ENCODE measurements around the gene ZSCAN23. TPM values are rescaled to one million over a fixed set of nuclear protein-coding genes. Genes with fewer than 3 reads are reported as not detected.
"Not testable (repeated sequence)": the region's sequence is repeated elsewhere in the genome, so short reads cannot be mapped to it uniquely, and the experiment has no call there.

ZSCAN23 gene
- total RNA-seq, 1 donor from 2014 or later: 0.50 TPM

DNA sequence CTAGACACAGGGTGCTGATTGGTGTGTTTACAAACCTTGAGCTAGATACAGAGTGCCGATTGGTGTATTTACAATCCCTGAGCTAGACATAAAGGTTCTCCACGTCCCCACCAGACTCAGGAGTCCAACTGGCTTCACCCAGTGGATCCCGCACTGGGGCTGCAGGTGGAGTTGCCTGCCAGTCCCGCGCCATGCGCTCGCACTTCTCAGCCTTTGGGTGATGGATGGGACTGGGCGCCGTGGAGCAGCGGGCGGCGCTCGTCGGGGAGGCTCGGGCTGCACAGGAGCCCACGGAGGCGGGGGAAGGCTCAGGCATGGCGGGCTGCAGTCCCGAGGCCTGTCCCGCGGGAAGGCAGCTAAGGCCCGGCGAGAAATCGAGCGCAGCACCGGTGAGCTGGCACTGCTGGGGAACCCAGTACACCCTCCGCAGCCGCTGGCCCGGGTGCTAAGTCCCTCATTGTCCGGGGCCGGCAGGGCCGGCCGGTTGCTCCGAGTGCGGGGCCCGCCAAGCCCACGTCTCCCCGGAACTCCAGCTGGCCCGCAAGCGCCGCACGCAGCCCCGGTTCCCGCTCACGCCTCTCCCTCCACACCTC lies 26.0 kb upstream of the ZSCAN23 start:
- H3K4me3 Mint-ChIP-seq (ENCODE audit: low read depth); H3K9me3 Mint-ChIP-seq; H3K27ac Mint-ChIP-seq; DNase-seq (ENCODE audit: low spot score); H3K4me1 Mint-ChIP-seq (ENCODE audit: low read depth); H3K36me3 Mint-ChIP-seq (ENCODE audit: low read depth); intact Hi-C loops (cut with micrococcal nuclease): not testable (repeated sequence)
- H3K27me3 Mint-ChIP-seq (ENCODE audit: low read depth): peaks cover 46% of the 10 kb centered on the region

DNA sequence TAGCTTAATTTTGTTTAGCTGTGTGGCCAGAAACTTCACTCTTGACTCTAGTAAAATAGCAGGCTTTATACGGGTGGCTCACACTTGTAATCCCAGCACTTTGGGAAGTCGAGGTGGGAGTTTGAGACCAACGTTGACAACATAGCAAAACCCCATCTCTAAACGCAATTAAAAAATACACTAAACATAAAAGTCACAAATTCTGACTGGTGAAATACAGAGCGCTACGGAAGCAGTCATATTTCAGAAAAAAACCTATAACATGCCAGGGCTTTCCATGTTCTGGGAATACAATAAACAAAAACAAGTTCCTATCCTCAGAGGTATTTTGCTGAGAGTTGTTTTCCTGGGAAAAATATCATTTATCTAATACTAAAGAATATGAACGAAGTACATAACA lies 24.8 kb upstream of the ZSCAN23 start:
- no peak for DNase-seq (ENCODE audit: low spot score)
- intact Hi-C loops (cut with micrococcal nuclease): no loop called here
- Mint-ChIP-seq H3K9me3 (no peaks in the 10 kb centered on the region), H3K27me3 (ENCODE audit: low read depth) (peaks cover 46% of the 10 kb centered on the region), H3K4me3 (ENCODE audit: low read depth) (no peak overlapping the region), H3K36me3 (ENCODE audit: low read depth) (no peaks in the 10 kb centered on the region), H3K4me1 (ENCODE audit: low read depth) (no peaks in the 10 kb centered on the region), H3K27ac (no peak overlapping the region)

DNA sequence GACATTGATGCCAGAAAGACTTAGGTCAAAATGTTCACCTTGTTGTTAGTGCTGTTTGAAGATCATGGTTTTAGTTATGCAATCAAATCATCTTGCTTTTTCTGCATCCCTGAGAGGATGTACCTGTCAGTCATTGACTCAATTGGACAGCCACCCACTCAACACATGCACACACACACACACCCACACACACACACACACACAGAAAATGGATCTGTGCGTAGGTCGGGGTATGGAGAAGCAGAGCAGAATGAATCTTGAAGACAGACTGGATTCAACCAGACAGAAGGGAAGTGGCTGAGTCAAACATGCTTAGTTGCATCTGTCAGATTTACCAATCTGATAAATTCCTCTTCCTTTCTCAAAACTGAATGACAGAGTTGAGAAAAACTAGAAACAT lies 19.1 kb upstream of the ZSCAN23 start:
- H3K4me1 Mint-ChIP-seq (ENCODE audit: low read depth): peaks cover 18% of the 10 kb centered on the region
- H3K36me3 Mint-ChIP-seq (ENCODE audit: low read depth): no peaks in the 10 kb centered on the region
- DNase-seq (ENCODE audit: low spot score): peak; percentile 16
- H3K27me3 Mint-ChIP-seq (ENCODE audit: low read depth): peaks cover 61% of the 10 kb centered on the region
- no peaks in the 10 kb centered on the region for H3K9me3 Mint-ChIP-seq
- no peak overlapping the region for H3K27ac Mint-ChIP-seq
- intact Hi-C loops (cut with micrococcal nuclease): no loop called here
- H3K4me3 Mint-ChIP-seq (ENCODE audit: low read depth): no peak overlapping the region

DNA sequence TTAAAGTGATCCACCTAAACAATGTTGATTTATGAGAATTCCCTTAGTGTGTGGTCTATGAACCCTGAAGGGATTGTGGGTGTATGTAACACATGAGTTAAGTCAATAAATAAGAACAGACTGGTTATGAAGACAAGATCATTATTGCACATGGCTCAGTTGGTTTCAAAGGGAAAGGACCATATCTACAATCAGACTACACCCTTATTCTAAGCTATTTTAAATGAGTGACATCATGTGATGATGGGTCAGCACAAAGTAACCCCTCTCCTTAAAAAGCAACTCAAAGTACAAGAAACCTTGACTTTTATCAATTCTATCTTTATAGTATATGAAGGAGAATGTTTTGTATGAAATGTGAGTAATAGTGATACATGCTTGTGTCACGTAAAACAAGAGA lies 15.3 kb upstream of the ZSCAN23 start:
- H3K4me1 Mint-ChIP-seq (ENCODE audit: low read depth): peaks cover 18% of the 10 kb centered on the region
- no peak overlapping the region for H3K4me3 Mint-ChIP-seq (ENCODE audit: low read depth)
- H3K36me3 Mint-ChIP-seq (ENCODE audit: low read depth): no peaks in the 10 kb centered on the region
- no peaks in the 10 kb centered on the region for H3K9me3 Mint-ChIP-seq
- H3K27me3 Mint-ChIP-seq (ENCODE audit: low read depth): peaks cover 61% of the 10 kb centered on the region
- H3K27ac Mint-ChIP-seq: no peak overlapping the region
- intact Hi-C loops (cut with micrococcal nuclease): no loop called here
- DNase-seq (ENCODE audit: low spot score): no peak

- H3K27ac Mint-ChIP-seq: no peak overlapping the region
- H3K4me3 Mint-ChIP-seq (ENCODE audit: low read depth): no peak overlapping the region
- intact Hi-C loops (cut with micrococcal nuclease): no loop called here
- H3K36me3 Mint-ChIP-seq (ENCODE audit: low read depth): peaks cover 10% of the 10 kb centered on the region
- peaks cover 8% of the 10 kb centered on the region for H3K4me1 Mint-ChIP-seq (ENCODE audit: low read depth)
- H3K9me3 Mint-ChIP-seq: peaks cover 13% of the 10 kb centered on the region
- H3K27me3 Mint-ChIP-seq (ENCODE audit: low read depth): peaks cover 49% of the 10 kb centered on the region
- DNase-seq (ENCODE audit: low spot score): no peak
Measured at GRCh38 chr6:28449056-28449455, 5.8 kb upstream of the ZSCAN23 start.

DNA sequence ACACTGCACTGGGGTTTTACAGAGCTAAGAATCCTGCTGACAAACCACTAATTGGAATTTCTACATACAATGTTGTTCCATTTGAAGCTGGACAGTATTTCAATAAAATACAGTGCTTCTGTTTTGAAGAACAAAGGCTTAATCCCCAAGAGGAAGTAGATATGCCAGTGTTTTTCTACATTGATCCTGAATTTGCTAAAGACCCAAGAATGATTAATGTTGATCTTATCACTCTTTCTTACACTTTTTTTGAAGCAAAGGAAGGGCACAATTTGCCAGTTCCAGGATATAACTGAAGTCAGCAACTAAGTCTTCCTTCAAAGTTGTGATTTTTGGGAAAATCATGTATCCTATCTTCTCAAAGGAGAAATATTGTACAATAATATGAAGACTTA lies 4.2 kb upstream of the ZSCAN23 start:
- H3K4me3 Mint-ChIP-seq (ENCODE audit: low read depth); intact Hi-C loops (cut with micrococcal nuclease); DNase-seq (ENCODE audit: low spot score); H3K27ac Mint-ChIP-seq: not testable (repeated sequence)
- Mint-ChIP-seq H3K27me3 (ENCODE audit: low read depth) (peaks cover 41% of the 10 kb centered on the region), H3K9me3 (peaks cover 28% of the 10 kb centered on the region), H3K4me1 (ENCODE audit: low read depth) (peaks cover 23% of the 10 kb centered on the region), H3K36me3 (ENCODE audit: low read depth) (peaks cover 17% of the 10 kb centered on the region)

- Mint-ChIP-seq H3K27ac (no peak overlapping the region), H3K27me3 (ENCODE audit: low read depth) (peaks cover 41% of the 10 kb centered on the region), H3K36me3 (ENCODE audit: low read depth) (peaks cover 17% of the 10 kb centered on the region), H3K9me3 (peaks cover 29% of the 10 kb centered on the region), H3K4me1 (ENCODE audit: low read depth) (peaks cover 25% of the 10 kb centered on the region), H3K4me3 (ENCODE audit: low read depth) (peak overlapping the region; percentile 67)
- intact Hi-C loops (cut with micrococcal nuclease): no loop called here
- no peak for DNase-seq (ENCODE audit: low spot score)
Measured at GRCh38 chr6:28446818-28447511, 3.7 kb upstream of the ZSCAN23 start.

DNA sequence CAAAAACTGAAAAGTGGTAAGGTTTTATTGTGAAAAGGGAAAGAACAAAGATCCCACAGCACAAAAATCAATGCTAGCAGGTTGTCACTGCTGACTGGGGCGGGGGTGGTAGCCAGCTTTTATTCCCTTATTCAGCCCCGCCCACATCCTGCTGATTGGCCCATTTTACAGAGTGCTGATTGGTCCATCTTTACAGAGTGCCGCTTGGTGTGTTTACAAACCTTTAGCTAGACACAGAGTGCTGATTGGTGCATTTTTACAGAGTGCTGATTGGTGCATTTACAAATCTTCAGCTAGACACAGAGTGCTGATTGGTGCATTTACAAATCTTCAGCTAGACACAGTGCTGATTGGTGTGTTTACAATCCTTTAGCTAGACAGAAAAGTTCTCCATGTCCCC lies 1.5 kb upstream of the ZSCAN23 start:
- H3K27ac Mint-ChIP-seq; intact Hi-C loops (cut with micrococcal nuclease); H3K4me3 Mint-ChIP-seq (ENCODE audit: low read depth); DNase-seq (ENCODE audit: low spot score): not testable (repeated sequence)
- peaks cover 25% of the 10 kb centered on the region for H3K4me1 Mint-ChIP-seq (ENCODE audit: low read depth)
- H3K36me3 Mint-ChIP-seq (ENCODE audit: low read depth): peaks cover 17% of the 10 kb centered on the region
- peaks cover 32% of the 10 kb centered on the region for H3K27me3 Mint-ChIP-seq (ENCODE audit: low read depth)
- H3K9me3 Mint-ChIP-seq: peaks cover 29% of the 10 kb centered on the region

DNA sequence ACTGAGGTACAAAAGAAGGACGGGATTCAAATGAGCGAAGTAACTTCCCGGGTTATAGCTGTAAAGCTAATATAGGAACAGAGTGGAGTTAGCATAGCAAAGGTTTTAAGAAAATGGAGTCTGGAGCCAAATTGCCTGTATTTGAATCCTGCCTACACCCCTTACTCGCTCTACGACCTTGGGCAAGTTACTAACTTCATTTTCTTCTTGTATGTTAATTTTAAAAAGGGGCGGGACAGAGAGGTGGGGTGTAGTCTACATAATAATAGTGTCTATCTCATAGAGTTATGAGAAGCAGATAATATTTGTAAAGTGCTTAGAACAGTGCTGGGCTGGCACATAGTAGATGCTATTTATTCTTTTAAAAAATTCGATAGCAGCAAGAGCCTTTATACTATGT lies 705 bp downstream of the ZSCAN23 start:
- Mint-ChIP-seq H3K4me1 (ENCODE audit: low read depth) (peaks cover 25% of the 10 kb centered on the region), H3K36me3 (ENCODE audit: low read depth) (peaks cover 17% of the 10 kb centered on the region), H3K9me3 (peaks cover 29% of the 10 kb centered on the region), H3K27ac (no peak overlapping the region), H3K4me3 (ENCODE audit: low read depth) (peak overlapping the region; percentile 87), H3K27me3 (ENCODE audit: low read depth) (peaks cover 30% of the 10 kb centered on the region)
- intact Hi-C loops (cut with micrococcal nuclease): no loop called here
- no peak for DNase-seq (ENCODE audit: low spot score)

DNA sequence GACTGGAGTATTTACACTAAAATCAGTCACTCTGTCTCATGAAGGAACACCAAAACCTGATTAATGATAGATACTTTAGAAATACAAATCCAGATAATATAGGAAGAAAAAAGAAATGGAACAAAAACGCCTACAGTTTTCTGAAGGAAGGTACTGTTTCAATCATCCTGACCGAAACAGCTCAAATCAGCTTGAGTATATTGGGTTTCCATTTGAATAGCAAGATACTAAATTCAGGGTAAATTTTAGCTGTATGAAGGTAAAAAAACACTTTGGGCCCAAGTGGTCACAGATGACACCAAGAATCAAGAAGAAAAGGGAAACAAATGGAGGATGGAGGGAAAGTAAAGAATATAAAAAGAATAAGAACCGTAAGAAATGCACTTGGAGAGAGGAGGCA lies 6.9 kb downstream of the ZSCAN23 start:
- no peaks in the 10 kb centered on the region for H3K9me3 Mint-ChIP-seq
- H3K27ac Mint-ChIP-seq: no peak overlapping the region
- DNase-seq (ENCODE audit: low spot score): no peak

DNA sequence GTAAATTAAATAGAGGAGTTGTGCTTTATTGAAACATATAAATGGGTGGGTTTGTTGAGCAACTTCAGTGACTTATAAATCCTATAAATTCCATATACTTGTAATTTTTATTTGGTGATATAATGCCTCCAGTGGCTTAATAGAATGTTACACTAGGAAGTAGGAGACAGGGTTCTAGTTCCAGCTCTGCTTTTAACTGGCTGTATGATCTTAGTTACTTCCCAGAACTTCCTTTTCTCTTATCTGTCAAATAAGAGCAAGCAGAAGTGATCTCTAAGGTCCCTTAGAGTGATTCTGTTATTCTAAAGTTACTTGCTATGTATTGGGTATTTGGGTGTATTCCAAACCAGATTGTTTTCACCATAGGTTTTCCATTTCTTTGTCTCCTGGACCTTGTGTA lies 10.2 kb downstream of the ZSCAN23 start:
- Mint-ChIP-seq H3K27ac (no peak overlapping the region), H3K4me1 (ENCODE audit: low read depth) (peaks cover 11% of the 10 kb centered on the region), H3K9me3 (no peaks in the 10 kb centered on the region), H3K36me3 (ENCODE audit: low read depth) (no peaks in the 10 kb centered on the region), H3K4me3 (ENCODE audit: low read depth) (no peak overlapping the region), H3K27me3 (ENCODE audit: low read depth) (peaks cover 48% of the 10 kb centered on the region)
- no peak for DNase-seq (ENCODE audit: low spot score)
- intact Hi-C loops (cut with micrococcal nuclease): no loop called here

More for the DNA sequence above, 6.9 kb downstream of the ZSCAN23 start:
- Mint-ChIP-seq H3K4me3 (ENCODE audit: low read depth) (no peak overlapping the region), H3K4me1 (ENCODE audit: low read depth) (peaks cover 7% of the 10 kb centered on the region), H3K36me3 (ENCODE audit: low read depth) (no peaks in the 10 kb centered on the region), H3K27me3 (ENCODE audit: low read depth) (peaks cover 32% of the 10 kb centered on the region)
- intact Hi-C loops (cut with micrococcal nuclease): no loop called here

DNA sequence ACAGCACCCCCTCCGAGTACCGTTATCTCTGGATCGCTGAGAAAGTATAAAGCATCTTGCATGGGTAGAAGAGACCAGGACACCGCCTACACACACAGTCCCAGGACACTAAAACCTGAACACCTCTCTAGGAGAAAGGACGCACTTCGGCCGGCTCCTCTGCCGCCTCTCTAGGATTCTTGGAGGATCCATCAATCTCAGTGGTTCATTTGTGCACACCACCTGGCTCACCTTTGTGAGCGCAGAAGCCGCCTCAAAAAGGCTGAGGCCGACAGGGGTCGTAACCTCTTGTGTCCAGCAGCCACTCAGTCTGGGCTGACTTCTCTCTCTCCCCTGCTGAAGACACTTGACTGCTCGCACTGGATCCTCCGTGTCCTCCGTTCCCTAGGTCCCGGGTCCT lies 13.5 kb downstream of the ZSCAN23 start:
- peaks cover 11% of the 10 kb centered on the region for H3K9me3 Mint-ChIP-seq
- H3K4me1 Mint-ChIP-seq (ENCODE audit: low read depth): peaks cover 13% of the 10 kb centered on the region
- peaks cover 43% of the 10 kb centered on the region for H3K27me3 Mint-ChIP-seq (ENCODE audit: low read depth)
- no peak overlapping the region for H3K4me3 Mint-ChIP-seq (ENCODE audit: low read depth)
- H3K36me3 Mint-ChIP-seq (ENCODE audit: low read depth): no peaks in the 10 kb centered on the region
- intact Hi-C loops (cut with micrococcal nuclease): no loop called here
- DNase-seq (ENCODE audit: low spot score): no peak
- no peak overlapping the region for H3K27ac Mint-ChIP-seq

GRCh38 chr6:28425944-28426541 lies 17.2 kb downstream of the ZSCAN23 start:
- Mint-ChIP-seq H3K9me3 (peaks cover 14% of the 10 kb centered on the region), H3K4me1 (ENCODE audit: low read depth) (peaks cover 25% of the 10 kb centered on the region), H3K27ac (peak overlapping the region; percentile 13), H3K36me3 (ENCODE audit: low read depth) (no peaks in the 10 kb centered on the region), H3K4me3 (ENCODE audit: low read depth) (no peak overlapping the region), H3K27me3 (ENCODE audit: low read depth) (peaks cover 53% of the 10 kb centered on the region)
- intact Hi-C loops (cut with micrococcal nuclease): loop anchor here (1.0 kb wide), 1 partner anchor 17 kb away; the partner anchor contains the start of gene ZSCAN23
- no peak for DNase-seq (ENCODE audit: low spot score)

All from activated T-helper 2 cell treated with anti-CD3 and anti-CD28 coated beads, Interferon-gamma antibody, Interleukin-2, Interleukin-4, amounts not matched to agents 10 μg/mL and 5 μg/mL and 100 μg/mL, durations not matched to agents 14 hours and 24 hours and 36 hours (primary cell).